Activated CD4-positive, alpha-beta T cell treated with anti-CD3 and anti-CD28 coated beads, Interleukin-2, amount 10 ng/mL, durations not matched to agents 24 days and 14 days (primary cell): Measurements from ENCODE around the gene FRS2. TPM values are rescaled to one million over a fixed set of nuclear protein-coding genes. Genes with fewer than 3 reads are reported as not detected.

ENCODE experiments used
- DNase-seq: peaks from one replicate; pipeline ENCODE4 v3.0.0; 2022
- H3K27ac Mint-ChIP-seq: one replicate; pipeline ENCODE4 v1.8.0; 2022; ENCODE audit warnings: mild to moderate bottlenecking, mixed read lengths
- H3K27me3 Mint-ChIP-seq: one replicate; pipeline ENCODE4 v1.8.0; 2022; ENCODE audit warnings: mixed read lengths
- H3K36me3 Mint-ChIP-seq: one replicate; pipeline ENCODE4 v1.8.0; 2022; ENCODE audit warnings: low read depth, mild to moderate bottlenecking, mixed read lengths
- H3K4me1 Mint-ChIP-seq: one replicate; pipeline ENCODE4 v1.8.0; 2021; ENCODE audit warnings: mixed read lengths
- H3K4me3 Mint-ChIP-seq: one replicate; pipeline ENCODE4 v1.8.0; 2022; ENCODE audit warnings: mild to moderate bottlenecking, moderate library complexity, mixed read lengths
- H3K9me3 Mint-ChIP-seq: one replicate; pipeline ENCODE4 v1.8.0; 2021; ENCODE audit warnings: mixed read lengths
- intact Hi-C: fragments of 100-400 bp; cut with micrococcal nuclease; formaldehyde crosslinking; loops from one replicate; pipeline ENCODE4 v1.15.1; 2023
- total RNA-seq: library from RNA; stranded (reverse); gene quantifications from 2 replicates; pipeline ENCODE4 v1.2.3, GENCODE V29; 2022

FRS2 gene
- total RNA-seq, 1 donor from 2014 or later: 13.6 TPM

DNA sequence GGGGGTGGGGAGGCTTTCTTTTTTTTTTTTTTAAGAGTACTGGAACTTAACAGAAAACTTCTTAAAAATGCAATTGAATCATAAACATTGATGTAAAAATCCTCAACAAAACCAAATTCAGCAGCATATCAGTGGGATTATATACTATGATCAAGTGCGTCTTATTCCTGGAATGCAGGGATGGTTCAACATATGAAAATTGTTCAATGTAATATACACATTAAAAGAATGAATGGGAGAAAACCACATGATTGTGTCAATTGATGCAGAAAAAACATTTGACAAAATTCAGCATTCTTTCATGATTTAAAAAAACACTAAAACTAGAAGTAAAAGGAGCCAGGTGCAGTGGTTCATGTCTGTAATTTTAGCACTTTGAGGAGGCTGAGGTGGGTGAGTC lies 73.9 kb downstream of the FRS2 start:
- Mint-ChIP-seq H3K9me3 (peaks cover 13% of the 10 kb centered on the region), H3K27me3 (no peaks in the 10 kb centered on the region), H3K27ac (no peak overlapping the region), H3K4me3 (no peak overlapping the region), H3K4me1 (peaks cover 7% of the 10 kb centered on the region), H3K36me3 (peaks cover 21% of the 10 kb centered on the region)
- no peak for DNase-seq
- intact Hi-C loops: no loop called here

DNA sequence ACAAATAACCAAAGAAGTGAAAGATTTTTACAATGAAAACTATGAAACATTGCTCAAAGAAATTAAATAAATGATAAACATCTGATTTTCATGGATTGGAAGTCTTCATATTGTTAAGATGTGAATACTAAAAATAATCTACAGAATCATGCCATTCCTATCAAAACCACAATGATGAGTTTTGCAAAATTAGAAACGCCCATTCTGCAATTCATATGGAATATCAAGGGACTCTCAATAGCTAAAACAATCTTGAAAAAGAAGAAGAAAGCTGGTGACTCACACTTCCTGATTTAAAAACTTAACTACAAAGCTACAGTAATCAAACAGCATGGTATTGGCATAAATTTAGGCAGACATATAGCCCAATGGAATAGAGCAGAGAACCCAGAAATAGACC lies 74.9 kb downstream of the FRS2 start:
- H3K27ac Mint-ChIP-seq: no peak overlapping the region
- no peak for DNase-seq
- peaks cover 21% of the 10 kb centered on the region for H3K36me3 Mint-ChIP-seq
- H3K9me3 Mint-ChIP-seq: peaks cover 13% of the 10 kb centered on the region
- H3K4me3 Mint-ChIP-seq: no peak overlapping the region
- no peaks in the 10 kb centered on the region for H3K27me3 Mint-ChIP-seq
- H3K4me1 Mint-ChIP-seq: peaks cover 7% of the 10 kb centered on the region
- intact Hi-C loops: no loop called here

DNA sequence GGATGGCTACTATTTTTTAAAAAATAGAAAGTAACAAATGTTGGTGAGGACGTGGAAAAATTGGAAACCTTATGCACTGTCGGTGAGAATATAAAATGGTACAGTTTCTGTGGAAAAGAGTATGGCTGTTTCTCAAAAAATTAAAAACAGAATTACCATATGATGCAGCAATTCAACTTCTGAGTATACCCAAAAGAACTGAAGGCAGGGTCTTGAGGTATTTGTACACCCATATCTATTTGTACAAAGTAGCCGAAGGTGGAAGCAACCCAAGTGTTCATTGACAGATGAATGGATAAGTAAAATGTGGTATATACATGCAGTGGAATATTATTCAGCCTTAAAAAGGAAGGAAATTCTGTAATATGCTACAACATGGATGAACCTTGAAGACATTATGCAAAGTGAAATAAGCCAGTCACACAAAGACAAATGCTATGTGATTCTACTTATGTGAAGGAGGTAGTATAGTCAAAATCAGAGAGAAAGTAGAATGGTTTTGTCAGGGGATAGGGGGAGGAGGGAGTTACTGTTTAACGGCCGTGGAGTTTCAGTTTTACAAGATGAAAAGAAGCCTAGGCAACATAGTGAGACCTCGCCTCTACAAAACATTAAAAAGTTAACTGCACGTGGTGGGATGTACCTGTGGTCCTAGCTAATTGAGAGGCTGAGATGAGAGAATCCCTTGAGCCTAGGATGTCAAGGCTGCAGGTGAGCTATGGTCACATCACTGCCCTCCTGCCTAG lies 76.7 kb downstream of the FRS2 start:
- Mint-ChIP-seq H3K9me3 (peaks cover 13% of the 10 kb centered on the region), H3K4me3 (no peak overlapping the region), H3K4me1 (peaks cover 7% of the 10 kb centered on the region), H3K27me3 (no peaks in the 10 kb centered on the region), H3K27ac (no peak overlapping the region), H3K36me3 (peaks cover 16% of the 10 kb centered on the region)
- intact Hi-C loops: no loop called here
- no peak for DNase-seq

DNA sequence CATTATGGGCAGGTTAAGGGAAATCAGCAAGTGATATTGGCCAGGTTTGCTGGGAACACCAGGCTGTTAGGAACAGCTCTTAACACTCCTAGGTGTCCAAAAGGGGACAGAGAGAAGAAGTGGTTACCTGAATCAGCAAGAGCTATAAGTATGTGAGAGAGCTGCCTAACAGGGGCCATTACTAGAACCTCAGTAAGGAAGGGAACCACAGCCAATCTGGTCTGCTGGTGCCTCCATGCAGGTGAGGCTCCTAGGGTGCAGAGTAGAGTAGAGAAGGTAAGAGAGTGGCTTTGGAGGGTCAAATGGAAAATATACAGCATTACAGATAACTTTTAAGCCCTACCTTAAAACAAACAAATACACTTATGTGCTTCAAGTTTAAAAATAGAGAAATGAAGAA lies 78.5 kb downstream of the FRS2 start:
- DNase-seq: no peak
- H3K27me3 Mint-ChIP-seq: no peaks in the 10 kb centered on the region
- no peak overlapping the region for H3K27ac Mint-ChIP-seq
- H3K36me3 Mint-ChIP-seq: peaks cover 10% of the 10 kb centered on the region
- intact Hi-C loops: no loop called here
- H3K9me3 Mint-ChIP-seq: peaks cover 8% of the 10 kb centered on the region
- no peak overlapping the region for H3K4me3 Mint-ChIP-seq
- H3K4me1 Mint-ChIP-seq: peaks cover 7% of the 10 kb centered on the region

DNA sequence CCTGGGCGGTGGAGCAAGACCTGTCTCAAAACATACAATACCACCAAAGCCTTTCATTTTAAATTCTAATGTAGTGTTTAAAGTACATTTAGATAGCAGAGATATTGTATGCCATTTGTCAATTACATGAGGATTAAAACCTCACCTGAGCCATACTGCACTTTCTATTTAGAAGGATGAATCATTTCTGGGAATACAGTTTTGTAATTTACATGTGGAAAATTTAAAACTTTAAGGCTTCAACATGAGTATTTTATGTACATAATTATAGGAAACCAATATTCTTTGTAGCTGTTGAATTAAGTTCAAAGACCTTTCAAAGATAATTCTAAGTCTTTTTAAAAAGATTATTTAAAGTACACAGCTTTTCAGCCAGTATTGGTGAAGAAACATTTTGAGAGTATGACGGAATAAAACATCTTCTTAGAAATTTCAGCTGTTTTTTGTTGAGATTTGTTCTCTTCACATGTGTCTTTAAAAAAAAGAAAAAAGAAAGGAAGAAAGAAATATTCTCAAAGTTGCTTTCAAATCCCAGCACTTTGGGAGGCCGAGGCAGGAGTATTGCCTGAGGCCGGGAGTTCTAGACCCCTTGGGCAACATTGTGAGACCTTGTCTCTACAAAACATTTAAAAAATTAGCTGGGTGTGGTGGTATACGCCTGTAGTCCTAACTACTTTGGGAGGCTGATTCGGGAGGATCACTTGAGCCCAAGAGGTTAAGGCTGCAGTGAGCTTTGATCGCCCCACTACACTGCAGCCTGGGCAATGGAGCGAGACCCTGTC lies 80.6 kb downstream of the FRS2 start:
- no peak for DNase-seq
- Mint-ChIP-seq H3K36me3 (peaks cover 3% of the 10 kb centered on the region), H3K27me3 (no peaks in the 10 kb centered on the region), H3K9me3 (no peaks in the 10 kb centered on the region), H3K4me1 (peaks cover 7% of the 10 kb centered on the region), H3K4me3 (no peak overlapping the region), H3K27ac (no peak overlapping the region)
- intact Hi-C loops: no loop called here

DNA sequence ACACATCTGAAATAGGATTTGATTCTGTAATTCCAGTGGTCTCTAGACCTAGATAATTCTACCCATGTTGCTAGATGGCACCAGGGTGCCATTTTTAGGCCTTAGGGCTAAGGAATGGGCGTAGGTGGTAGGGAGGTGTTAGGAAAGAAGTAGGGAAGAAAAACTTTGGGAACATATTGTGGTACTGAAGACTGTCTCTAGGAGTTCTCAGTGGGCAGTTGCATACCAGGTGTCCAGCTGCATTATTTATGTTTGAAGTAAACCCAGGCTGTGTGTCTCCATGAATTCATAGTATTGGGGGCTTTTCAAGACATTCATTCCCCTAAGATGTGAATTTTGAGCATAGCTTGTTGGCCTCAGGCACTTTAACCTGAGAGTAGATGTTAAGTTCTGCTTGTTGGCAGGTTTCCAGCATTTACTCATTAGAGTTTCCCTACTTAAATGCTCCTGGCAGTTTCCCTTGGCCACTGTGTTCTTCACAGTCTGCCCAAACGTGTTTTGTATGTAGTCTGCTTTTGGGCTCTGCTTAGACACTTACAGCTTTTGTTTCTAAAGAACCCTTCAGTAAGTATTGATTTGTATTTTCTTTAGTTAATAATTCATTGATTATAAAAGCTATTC lies 83.5 kb downstream of the FRS2 start:
- Mint-ChIP-seq H3K27me3 (no peaks in the 10 kb centered on the region), H3K36me3 (peaks cover 2% of the 10 kb centered on the region), H3K9me3 (no peaks in the 10 kb centered on the region), H3K4me3 (no peak overlapping the region), H3K4me1 (no peaks in the 10 kb centered on the region), H3K27ac (no peak overlapping the region)
- DNase-seq: no peak
- intact Hi-C loops: no loop called here

DNA sequence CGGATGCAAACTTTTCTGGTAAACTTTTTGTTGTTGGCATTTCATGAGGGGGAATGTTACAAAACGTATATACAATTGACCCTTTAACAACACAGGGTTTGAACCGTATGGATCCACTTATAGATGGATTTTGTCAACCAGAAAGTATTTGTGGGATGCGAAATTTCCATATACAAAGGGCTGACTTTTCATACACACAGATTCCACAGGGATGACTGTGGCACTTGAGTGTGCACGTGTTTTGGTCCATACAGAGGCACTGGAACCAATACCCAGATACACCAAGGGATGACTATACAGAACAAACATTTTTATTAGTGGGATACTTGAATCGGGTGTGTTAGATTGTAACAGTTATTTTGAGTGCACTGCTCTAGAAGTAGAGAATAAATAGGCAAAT lies 85.3 kb downstream of the FRS2 start:
- no peak for DNase-seq
- Mint-ChIP-seq H3K36me3 (no peaks in the 10 kb centered on the region), H3K27me3 (no peaks in the 10 kb centered on the region), H3K9me3 (no peaks in the 10 kb centered on the region), H3K27ac (no peak overlapping the region), H3K4me1 (no peaks in the 10 kb centered on the region), H3K4me3 (no peak overlapping the region)
- intact Hi-C loops: no loop called here

DNA sequence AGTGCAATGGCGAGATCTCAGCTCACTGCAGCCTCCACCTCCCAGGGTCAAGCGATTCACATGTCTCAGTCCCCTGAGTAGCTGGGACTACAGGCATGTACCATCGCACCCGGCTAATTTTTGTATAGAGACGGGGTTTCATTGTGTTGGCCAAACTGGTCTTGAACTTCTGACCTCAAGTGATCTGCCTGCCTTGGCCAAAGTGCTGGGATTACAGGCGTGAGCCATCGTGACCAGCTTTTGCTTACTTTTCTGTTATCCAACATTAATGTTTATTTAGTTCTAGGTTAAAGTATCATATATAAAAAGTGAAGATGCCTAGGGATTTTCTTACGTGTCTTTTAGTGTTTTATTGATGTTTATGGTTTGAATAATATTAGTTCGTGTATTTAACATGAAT lies 86.2 kb downstream of the FRS2 start:
- intact Hi-C loops: no loop called here
- no peaks in the 10 kb centered on the region for H3K9me3 Mint-ChIP-seq
- no peak overlapping the region for H3K4me3 Mint-ChIP-seq
- no peak for DNase-seq
- H3K36me3 Mint-ChIP-seq: no peaks in the 10 kb centered on the region
- H3K4me1 Mint-ChIP-seq: no peaks in the 10 kb centered on the region
- no peak overlapping the region for H3K27ac Mint-ChIP-seq
- H3K27me3 Mint-ChIP-seq: no peaks in the 10 kb centered on the region

DNA sequence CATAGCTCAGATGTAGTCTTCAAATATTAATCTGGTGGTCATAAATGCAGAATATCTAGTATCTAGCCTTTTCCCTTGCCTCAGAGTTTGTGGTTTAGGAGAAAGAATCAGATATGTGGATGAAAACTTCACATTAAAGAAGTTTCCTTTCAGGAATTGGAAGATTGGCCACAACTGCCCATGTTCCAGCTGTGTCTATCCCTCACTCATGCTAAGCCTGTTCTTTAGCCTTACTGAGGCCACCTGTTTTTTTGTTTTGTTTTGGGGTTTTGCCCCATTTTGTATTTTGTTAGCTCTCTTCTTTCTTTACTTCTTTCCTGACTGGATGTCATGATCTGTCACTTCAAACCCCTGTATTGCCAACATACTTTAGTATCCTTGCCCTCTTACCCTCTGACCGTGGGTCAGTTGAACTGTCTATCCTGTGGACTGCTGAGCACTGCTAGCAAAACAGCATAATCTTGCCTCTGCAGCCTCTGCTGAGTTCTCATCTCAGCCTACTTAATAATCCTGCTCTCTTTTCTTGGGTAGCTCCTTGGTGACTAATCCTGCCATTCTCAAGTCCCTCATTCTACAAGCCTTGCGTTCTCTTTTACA lies 93.1 kb downstream of the FRS2 start:
- H3K27me3 Mint-ChIP-seq: no peaks in the 10 kb centered on the region
- H3K27ac Mint-ChIP-seq: no peak overlapping the region
- no peaks in the 10 kb centered on the region for H3K9me3 Mint-ChIP-seq
- H3K4me3 Mint-ChIP-seq: no peak overlapping the region
- no peak for DNase-seq
- peaks cover 6% of the 10 kb centered on the region for H3K36me3 Mint-ChIP-seq
- intact Hi-C loops: no loop called here
- H3K4me1 Mint-ChIP-seq: peaks cover 4% of the 10 kb centered on the region

DNA sequence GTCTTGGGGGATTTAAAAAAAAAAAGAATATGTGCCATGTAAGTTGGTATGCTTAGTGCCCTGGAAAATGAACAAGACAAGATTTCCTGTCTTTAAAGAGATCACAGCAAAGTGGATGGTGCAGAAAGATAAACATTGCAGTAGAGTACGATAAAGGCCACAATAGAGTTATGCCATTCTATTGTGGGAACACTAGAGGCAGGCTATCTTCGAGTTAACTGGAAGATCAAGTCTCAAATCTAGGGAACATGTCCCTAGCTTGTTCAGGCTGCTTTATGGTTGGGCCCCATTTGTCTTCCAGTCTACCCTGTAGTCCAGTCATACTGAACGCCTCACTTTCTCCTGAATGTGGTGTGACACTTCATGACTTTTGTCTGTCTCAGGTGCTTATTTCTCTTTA lies 96.4 kb downstream of the FRS2 start:
- intact Hi-C loops: no loop called here
- Mint-ChIP-seq H3K36me3 (peaks cover 18% of the 10 kb centered on the region), H3K4me1 (peaks cover 9% of the 10 kb centered on the region), H3K4me3 (no peak overlapping the region), H3K27ac (no peak overlapping the region), H3K9me3 (no peaks in the 10 kb centered on the region), H3K27me3 (no peaks in the 10 kb centered on the region)
- no peak for DNase-seq

DNA sequence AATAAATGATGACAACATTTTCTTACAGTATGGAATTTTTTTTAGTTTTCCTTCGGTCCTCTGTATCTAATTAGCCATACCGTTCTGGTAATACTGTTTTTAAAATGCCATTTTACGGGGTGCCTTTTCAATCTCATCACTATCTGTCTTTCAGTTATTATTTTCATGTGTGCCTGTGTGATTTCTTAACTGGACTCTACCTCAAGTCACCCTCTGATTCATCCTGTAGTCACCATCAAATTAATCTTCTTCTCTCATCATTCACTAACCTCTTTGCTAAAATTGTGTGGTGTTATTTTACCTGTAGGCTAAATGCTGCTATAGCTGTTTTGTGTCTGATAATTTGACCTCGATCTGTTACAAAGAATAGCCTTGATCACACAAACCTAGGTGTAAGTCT lies 99.0 kb downstream of the FRS2 start:
- no peak for DNase-seq
- H3K27me3 Mint-ChIP-seq: no peaks in the 10 kb centered on the region
- H3K36me3 Mint-ChIP-seq: peaks cover 29% of the 10 kb centered on the region
- no peak overlapping the region for H3K27ac Mint-ChIP-seq
- intact Hi-C loops: no loop called here
- H3K4me3 Mint-ChIP-seq: no peak overlapping the region
- peaks cover 12% of the 10 kb centered on the region for H3K4me1 Mint-ChIP-seq
- H3K9me3 Mint-ChIP-seq: no peaks in the 10 kb centered on the region

DNA sequence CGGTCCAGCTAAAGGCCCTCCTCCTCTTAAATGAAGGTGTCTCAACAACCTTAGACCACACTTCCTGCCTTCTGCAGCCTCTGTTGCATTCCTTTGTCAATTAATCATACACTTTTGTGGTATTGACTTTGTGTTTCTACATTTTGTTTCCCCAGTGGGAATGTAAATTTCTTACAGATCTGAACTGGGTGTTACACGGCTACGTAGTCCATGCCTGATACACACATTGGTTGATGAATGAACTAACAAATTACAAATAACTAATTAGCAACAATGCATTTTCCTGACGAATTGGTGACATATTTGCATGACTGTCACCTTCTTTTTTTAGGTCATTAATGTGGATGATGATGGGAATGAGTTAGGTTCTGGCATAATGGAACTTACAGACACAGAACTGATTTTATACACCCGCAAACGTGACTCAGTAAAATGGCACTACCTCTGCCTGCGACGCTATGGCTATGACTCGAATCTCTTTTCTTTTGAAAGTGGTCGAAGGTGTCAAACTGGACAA lies 99.9 kb downstream of the FRS2 start:
- intact Hi-C loops: loop anchor here (5.0 kb wide), 1 partner anchor 98 kb away; the partner anchor contains the start of gene FRS2
- H3K27ac Mint-ChIP-seq: no peak overlapping the region
- peaks cover 36% of the 10 kb centered on the region for H3K36me3 Mint-ChIP-seq
- DNase-seq: no peak
- H3K27me3 Mint-ChIP-seq: no peaks in the 10 kb centered on the region
- no peak overlapping the region for H3K4me3 Mint-ChIP-seq
- H3K4me1 Mint-ChIP-seq: peaks cover 12% of the 10 kb centered on the region
- H3K9me3 Mint-ChIP-seq: no peaks in the 10 kb centered on the region

DNA sequence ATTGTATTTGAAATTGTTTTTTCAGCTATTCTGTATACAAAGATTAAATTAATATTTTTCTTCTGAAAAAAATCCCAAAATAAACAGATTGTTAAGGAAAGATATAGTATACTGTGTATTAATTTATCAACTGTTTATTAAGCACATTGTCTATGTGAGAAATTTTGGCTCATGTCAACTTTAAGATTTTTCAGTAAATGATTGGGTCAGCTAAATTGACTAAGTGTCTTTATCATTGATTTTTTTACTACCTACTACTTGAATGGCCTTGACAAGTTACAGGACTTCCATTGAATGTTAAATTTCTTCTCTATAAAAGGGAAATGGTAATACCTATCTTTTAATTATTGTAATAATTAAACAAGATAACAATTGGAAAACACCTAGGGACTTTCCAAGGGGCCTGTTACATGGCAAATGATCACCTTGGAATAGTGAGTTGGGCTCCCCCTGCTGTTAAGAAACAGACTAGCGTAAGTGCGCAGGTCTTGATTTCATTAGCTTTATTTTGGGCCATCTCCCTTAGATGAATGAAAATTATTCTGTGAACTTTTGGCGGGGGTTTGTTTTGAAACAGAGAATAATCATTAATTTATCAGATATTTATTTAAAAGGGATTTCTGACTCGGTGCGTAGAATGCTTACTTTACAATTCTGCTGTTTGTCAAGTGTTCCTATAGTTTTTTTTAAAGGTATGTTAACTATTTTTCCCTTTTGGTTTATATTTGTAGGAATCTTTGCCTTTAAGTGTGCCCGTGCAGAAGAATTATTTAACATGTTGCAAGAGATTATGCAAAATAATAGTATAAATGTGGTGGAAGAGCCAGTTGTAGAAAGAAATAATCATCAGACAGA lies 100.6 kb downstream of the FRS2 start:
- peak; percentile 86 for DNase-seq
- H3K27me3 Mint-ChIP-seq: no peaks in the 10 kb centered on the region
- H3K9me3 Mint-ChIP-seq: no peaks in the 10 kb centered on the region
- H3K36me3 Mint-ChIP-seq: peaks cover 36% of the 10 kb centered on the region
- H3K4me1 Mint-ChIP-seq: peaks cover 12% of the 10 kb centered on the region
- H3K4me3 Mint-ChIP-seq: no peak overlapping the region
- intact Hi-C loops: loop anchor here (1.0 to 5.0 kb wide), 4 partner anchors 98 to 279 kb away; partner anchors contain the start of gene FRS2
- no peak overlapping the region for H3K27ac Mint-ChIP-seq
